LHCN-M2 (cell line): Measurements from ENCODE around the gene GPAT3. TPM values are rescaled to one million over a fixed set of nuclear protein-coding genes. Genes with fewer than 3 reads are reported as not detected.
"Not testable (repeated sequence)": the region's sequence is repeated elsewhere in the genome, so short reads cannot be mapped to it uniquely, and the experiment has no call there.

Experiments
- DNase-seq: peaks from one replicate; pipeline ENCODE4 v3.0.0-alpha.2; 2012; ENCODE audit warnings: low read depth
- total RNA-seq: library from RNA; depleted of rRNA; stranded (reverse); fragments of >200 nt; gene quantifications from 2 replicates; pipeline ENCODE4 v1.2.3, GENCODE V29; 2014

Gene GPAT3
- total RNA-seq, 1 experiment from 2014 or later = 1.5 TPM

GRCh38 chr4:83552083-83552482 lies 16.2 kb downstream of the GPAT3 start:
- DNase-seq = peak; percentile 79

GRCh38 chr4:83552924-83553323 lies 17.0 kb downstream of the GPAT3 start:
- peak; percentile 73 for DNase-seq

GRCh38 chr4:83556006-83556707 lies 20.2 kb downstream of the GPAT3 start:
- no peak for DNase-seq

GRCh38 chr4:83556816-83557215 lies 20.9 kb downstream of the GPAT3 start:
- DNase-seq = no peak

- DNase-seq = no peak
Measured at GRCh38 chr4:83558059-83558653, 22.2 kb downstream of the GPAT3 start.

GRCh38 chr4:83558680-83559079 lies 22.8 kb downstream of the GPAT3 start:
- DNase-seq = peak; percentile 51

GRCh38 chr4:83560523-83560922 lies 24.6 kb downstream of the GPAT3 start:
- no peak for DNase-seq

GRCh38 chr4:83561381-83561780 lies 25.5 kb downstream of the GPAT3 start:
- peak; percentile 81 for DNase-seq

GRCh38 chr4:83563998-83564397 lies 28.1 kb downstream of the GPAT3 start:
- no peak for DNase-seq

GRCh38 chr4:83568062-83568461 lies 32.2 kb downstream of the GPAT3 start:
- no peak for DNase-seq

- no peak for DNase-seq
Measured at GRCh38 chr4:83569429-83569828, 33.5 kb downstream of the GPAT3 start.

GRCh38 chr4:83569987-83570386 lies 34.1 kb downstream of the GPAT3 start:
- DNase-seq = no peak

GRCh38 chr4:83572848-83573247 lies 36.9 kb downstream of the GPAT3 start:
- DNase-seq = no peak

GRCh38 chr4:83574247-83574646 lies 38.3 kb downstream of the GPAT3 start:
- DNase-seq = no peak

- DNase-seq = not testable (repeated sequence)
Measured at GRCh38 chr4:83576237-83576636, 40.3 kb downstream of the GPAT3 start.

GRCh38 chr4:83581411-83582288 lies 45.7 kb downstream of the GPAT3 start:
- DNase-seq = no peak

GRCh38 chr4:83582289-83582785 lies 46.4 kb downstream of the GPAT3 start:
- DNase-seq = peak; percentile 52

GRCh38 chr4:83585982-83586508 lies 50.1 kb downstream of the GPAT3 start:
- DNase-seq = no peak

GRCh38 chr4:83589279-83589678 lies 53.4 kb downstream of the GPAT3 start:
- no peak for DNase-seq

- DNase-seq = no peak
Measured at GRCh38 chr4:83591056-83591455, 55.1 kb downstream of the GPAT3 start.

GRCh38 chr4:83591730-83592129 lies 55.8 kb downstream of the GPAT3 start:
- DNase-seq = no peak

GRCh38 chr4:83599183-83599582 lies 63.3 kb downstream of the GPAT3 start:
- peak; percentile 42 for DNase-seq
